AG09319 (cell line): ENCODE results near the gene RASAL2.

Experiments used
- DNase-seq: peaks from one replicate; pipeline ENCODE4 v3.0.0-alpha.2; 2010; ENCODE audit warnings: low read depth; ENCODE audit errors: extremely low read depth
- TF ChIP-seq, protein P1 (sequence below): IDR thresholded peaks from 2 replicates; pipeline ENCODE4 v1.5.1; 2011; ENCODE audit warnings: low read depth, mild to moderate bottlenecking, inconsistent platforms, low read length, moderate library complexity

The RASAL2 gene

DNA sequence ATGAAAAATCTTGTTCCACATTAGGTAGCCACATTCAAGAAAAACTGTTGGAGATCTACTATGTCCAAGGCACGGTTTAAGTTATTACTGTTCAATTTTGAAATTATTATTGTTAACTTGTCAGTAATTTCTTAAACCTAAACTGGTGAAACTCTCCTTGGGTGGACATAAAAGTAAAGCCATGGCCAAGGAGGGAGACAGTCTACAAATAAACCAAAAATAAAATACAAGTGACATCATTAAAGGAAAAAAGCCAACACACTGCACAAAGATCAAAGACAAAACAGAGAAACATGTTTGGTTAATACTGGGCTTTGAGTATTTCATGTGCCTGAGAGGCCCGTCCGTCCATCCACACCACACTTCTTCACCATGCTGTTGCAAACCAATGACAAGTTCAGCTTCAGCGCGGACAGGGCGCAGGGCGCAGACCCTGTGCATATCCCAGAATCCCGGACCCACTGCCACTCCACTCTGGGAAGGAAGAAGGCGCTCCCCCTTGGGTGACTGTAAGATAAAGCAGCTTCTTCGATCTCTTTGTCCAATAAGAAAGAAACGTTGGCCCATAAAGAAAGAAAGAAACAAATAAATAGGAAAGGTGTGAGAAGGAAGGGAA lies 918 bp upstream of the RASAL2 start:
- no peak for DNase-seq
- TF ChIP-seq, protein P1, sequence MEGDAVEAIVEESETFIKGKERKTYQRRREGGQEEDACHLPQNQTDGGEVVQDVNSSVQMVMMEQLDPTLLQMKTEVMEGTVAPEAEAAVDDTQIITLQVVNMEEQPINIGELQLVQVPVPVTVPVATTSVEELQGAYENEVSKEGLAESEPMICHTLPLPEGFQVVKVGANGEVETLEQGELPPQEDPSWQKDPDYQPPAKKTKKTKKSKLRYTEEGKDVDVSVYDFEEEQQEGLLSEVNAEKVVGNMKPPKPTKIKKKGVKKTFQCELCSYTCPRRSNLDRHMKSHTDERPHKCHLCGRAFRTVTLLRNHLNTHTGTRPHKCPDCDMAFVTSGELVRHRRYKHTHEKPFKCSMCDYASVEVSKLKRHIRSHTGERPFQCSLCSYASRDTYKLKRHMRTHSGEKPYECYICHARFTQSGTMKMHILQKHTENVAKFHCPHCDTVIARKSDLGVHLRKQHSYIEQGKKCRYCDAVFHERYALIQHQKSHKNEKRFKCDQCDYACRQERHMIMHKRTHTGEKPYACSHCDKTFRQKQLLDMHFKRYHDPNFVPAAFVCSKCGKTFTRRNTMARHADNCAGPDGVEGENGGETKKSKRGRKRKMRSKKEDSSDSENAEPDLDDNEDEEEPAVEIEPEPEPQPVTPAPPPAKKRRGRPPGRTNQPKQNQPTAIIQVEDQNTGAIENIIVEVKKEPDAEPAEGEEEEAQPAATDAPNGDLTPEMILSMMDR: peak; percentile 17

DNA sequence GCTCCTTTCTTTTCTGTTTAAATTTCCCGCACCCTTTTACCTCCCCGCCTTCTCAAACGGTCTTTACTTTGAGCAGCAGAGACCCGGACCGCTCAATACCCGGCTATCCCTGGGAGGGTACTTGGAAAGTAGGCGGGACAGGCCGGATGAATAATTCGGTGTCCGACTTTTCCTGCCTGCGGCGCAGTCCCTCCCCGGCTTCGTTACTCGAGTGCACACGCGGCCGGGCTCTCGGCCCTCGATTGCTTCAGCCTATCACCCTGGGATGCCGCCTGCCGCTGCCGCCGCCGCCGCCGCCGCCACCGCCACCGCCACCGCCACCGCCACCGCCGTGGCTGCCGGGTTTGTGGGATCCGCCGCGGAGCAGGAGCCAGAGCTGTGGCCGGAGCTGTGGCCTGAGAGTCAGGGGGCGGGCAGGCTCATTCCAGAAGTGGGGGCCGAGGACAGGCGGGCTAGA lies 382 bp upstream of the RASAL2 start:
- DNase-seq: peak; percentile 91

DNA sequence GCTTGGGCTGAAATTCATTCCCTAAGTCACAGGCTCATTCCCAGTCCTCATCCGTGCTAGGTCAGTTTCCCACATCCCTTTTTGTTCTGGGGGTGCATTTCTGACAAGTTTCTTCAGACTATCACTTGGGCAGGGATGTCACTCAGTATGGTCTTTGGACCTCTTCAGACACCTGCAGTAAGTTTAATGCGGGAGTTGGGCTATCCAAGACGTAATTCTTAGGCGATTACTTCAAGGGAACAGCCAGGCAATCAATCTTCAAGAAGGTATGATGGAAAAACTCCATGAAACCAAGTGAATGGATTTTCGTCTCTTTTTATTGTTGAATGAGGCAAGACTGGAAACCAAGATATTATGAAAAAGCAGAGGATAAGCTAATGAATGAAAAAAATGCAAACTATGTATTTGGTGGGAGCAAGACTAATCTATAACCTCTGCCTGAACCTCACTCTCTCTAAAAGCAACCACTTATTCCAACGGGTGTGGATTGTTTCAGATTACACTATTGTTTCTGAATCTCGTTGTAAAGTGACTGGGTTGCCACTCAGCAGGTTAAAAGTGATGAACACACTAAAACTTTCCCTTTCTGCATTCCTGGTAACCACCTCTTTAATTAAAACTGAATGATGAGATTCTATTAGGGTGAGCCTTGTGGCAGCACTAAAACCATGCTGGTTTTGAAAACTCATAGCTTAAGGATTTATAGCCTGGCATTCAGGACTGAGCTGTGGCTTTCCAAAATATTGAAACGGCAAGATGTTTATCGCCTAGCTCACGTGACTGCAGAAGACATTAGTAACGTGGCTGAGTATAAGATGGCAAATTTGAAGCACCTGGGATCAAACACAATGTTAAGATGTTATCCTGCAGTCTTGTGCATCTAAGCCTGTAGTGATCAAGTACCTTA lies 1.1 kb downstream of the RASAL2 start:
- TF ChIP-seq, protein P1: no peak
- DNase-seq: no peak

More for the DNA sequence above, 382 bp upstream of the RASAL2 start:
- TF ChIP-seq, protein P1: no peak

DNA sequence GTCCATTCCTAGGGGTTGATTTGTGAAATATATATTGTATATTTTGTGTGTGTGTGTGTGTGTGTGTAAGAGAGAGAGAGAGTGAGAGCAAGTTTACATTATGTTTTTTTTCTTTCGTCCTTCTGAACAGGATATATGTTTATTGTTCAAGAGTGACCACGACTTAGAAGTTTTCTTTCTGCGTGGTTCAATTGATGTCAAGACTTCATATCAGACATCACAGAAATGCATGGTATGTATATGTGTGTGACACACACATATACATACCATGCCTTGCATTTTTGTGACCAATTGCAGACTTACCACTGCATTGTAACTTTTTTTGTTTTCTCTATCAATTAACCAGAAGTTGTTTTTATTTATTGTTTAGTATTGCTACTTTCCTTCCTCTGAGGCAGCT lies 2.5 kb downstream of the RASAL2 start:
- DNase-seq: no peak
- TF ChIP-seq, protein P1: no peak

DNA sequence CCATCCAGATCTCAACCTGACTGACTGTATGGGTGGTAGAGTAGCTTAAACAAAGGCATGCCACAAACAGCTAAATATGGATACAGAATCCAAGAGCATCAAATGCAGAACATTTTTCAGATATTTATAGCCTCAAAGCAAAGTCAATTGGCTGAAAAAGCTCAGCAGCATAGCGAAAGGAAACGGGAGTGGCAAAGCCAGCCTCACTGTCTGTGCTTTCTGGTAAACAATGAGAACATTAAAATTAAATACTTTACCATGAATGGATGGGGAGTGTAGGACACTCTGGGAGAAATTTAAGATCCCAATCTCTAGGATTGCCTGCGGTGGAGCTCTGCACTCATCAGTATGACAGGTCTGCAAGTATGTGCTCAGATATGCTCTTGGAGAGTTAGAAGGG lies 4.4 kb downstream of the RASAL2 start:
- no peak for DNase-seq
- TF ChIP-seq, protein P1: no peak

DNA sequence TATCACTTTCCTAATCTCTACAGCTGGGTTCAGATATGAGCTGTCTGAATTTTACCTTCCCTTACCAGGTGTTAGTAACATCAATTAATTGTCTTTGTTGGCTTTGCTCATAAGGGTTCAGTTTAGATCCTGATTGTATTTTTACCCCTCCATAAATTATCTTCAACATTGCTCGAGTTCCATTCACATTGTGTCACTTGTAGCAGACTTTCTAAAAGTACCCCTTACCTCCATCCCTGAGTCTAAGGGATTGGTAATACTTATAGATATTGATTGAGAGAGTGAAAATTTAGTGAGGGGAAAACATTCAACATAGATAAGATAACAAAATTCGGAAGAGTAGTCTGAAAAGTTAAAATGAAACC lies 7.3 kb downstream of the RASAL2 start:
- no peak for DNase-seq
- TF ChIP-seq, protein P1: no peak

DNA sequence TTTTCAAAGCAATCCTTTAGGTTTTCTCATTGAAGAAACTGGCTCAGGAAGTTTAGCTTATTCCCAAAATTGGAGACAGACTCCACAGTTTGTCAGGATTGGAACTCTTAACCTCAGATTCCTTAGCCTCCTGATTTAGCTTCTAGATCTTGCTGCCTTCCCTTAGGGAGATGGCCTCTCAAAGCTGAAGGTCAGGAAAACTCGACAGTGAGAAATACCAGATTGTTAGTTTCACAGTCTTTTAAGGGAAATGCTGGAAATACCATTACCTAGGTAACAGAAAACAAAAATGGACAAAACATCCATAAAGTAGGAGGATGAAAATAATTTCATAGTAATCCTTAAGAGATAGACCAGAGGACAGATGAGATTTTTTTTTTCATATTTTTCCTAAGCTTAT lies 7.8 kb downstream of the RASAL2 start:
- TF ChIP-seq, protein P1: no peak
- no peak for DNase-seq
